Vagina (tissue), 2 donors: ENCODE measurements around the gene RDH11. TPM values are rescaled to one million over a fixed set of nuclear protein-coding genes. Genes with fewer than 3 reads are reported as not detected.
"Not testable (repeated sequence)": the region's sequence is repeated elsewhere in the genome, so short reads cannot be mapped to it uniquely, and the experiment has no call there.

Source experiments
- DNase-seq, 2 donors: peaks; one replicate each; pipeline ENCODE4 v3.0.0-alpha.2; 2017; ENCODE audit errors: extremely low spot score in 2 of 2
- H3K27ac ChIP-seq: fragments of 200-600 bp; sonication (generic); one replicate; pipeline ENCODE4 v1.5.1; 2019
- H3K27me3 ChIP-seq: fragments of 200-600 bp; sonication (generic); one replicate; pipeline ENCODE4 v1.5.1; 2019
- H3K36me3 ChIP-seq, 2 donors: fragments of 200-600 bp; sonication (generic); one replicate each; pipeline ENCODE4 v1.5.1; 2017 to 2019
- H3K4me1 ChIP-seq: fragments of 200-600 bp; sonication (generic); one replicate; pipeline ENCODE4 v1.5.1; 2019
- H3K4me3 ChIP-seq, 2 donors: fragments of 200-600 bp; sonication (generic); 1 replicate in 1 of 2; 2 replicates in 1 of 2; pipeline ENCODE4 v1.5.1; 2016 to 2019
- H3K9me3 ChIP-seq: fragments of 200-600 bp; sonication (generic); one replicate; pipeline ENCODE4 v1.5.1; 2019
- POLR2A ChIP-seq, 2 donors: fragments of 450-650 bp; IDR thresholded peaks; one replicate each; pipeline ENCODE4 v1.6.1; 2017; ENCODE audit warnings: antibody characterized with exemption in 2 of 2, mild to moderate bottlenecking in 2 of 2, moderate library complexity in 2 of 2
- POLR2AphosphoS5 ChIP-seq, 2 donors: sonication (generic); formaldehyde crosslinking; IDR thresholded peaks; one replicate each; pipeline ENCODE4 v1.9.0; 2017; ENCODE audit warnings: antibody characterized with exemption in 2 of 2, mild to moderate bottlenecking in 2 of 2, low read depth in 1 of 2; ENCODE audit not compliant: insufficient read depth in 1 of 2
- intact Hi-C: fragments of 100-400 bp; cut with DNase I; formaldehyde crosslinking; loops from one replicate; pipeline ENCODE4 v1.15.1; 2023
- total RNA-seq: library from RNA; depleted of rRNA; stranded (reverse); fragments of >200 nt; gene quantifications from one replicate; pipeline ENCODE4 v1.2.3, GENCODE V29; 2016
- TF ChIP-seq, protein P1 (sequence below), 3 experiments: fragments of 450-650 bp in 2 of 3; fragments of 200-600 bp in 1 of 3; sonication (generic) in 1 of 3; IDR thresholded peaks; one replicate each; pipeline ENCODE4 v1.5.1; 2017 to 2019; ENCODE audit warnings: antibody characterized with exemption in 3 of 3, mild to moderate bottlenecking in 2 of 3, moderate library complexity in 2 of 3

The RDH11 gene
- total RNA-seq, 1 donor from 2014 or later = 44.0 TPM

DNA sequence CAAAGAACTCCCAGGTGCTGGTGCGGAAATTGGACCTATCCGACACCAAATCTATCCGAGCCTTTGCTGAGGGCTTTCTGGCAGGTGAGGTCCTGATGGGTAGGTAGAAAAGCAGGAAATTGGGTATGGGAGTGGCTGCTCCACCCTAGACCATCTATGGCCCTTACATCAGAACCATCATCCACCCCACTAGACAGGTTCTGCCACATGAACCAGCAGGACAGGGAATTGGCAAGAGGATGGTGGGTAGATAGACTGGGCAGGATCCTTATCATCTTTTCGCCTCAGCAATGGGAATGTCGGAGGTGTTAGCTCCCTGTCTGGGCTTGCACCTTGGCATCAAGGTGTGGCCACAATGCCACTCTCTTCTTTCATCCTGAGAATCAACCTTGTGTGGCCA, 29.6 kb upstream of the RDH11 start:
- Histone ChIP-seq H3K27me3 (no peaks in the 10 kb centered on the region), H3K9me3 (no peaks in the 10 kb centered on the region), H3K4me1 (peaks cover 12% of the 10 kb centered on the region), H3K36me3 (no peaks in the 10 kb centered on the region), H3K4me3 (no peak overlapping the region), H3K27ac (no peak overlapping the region)
- TF ChIP-seq POLR2AphosphoS5 (IDR thresholded peaks at IDR 0.05; ENCODE audit: insufficient read depth in 1 of 2, low read depth in 1 of 2) = peak in 1 of 2 donors; percentile 10
- TF ChIP-seq, protein P1, sequence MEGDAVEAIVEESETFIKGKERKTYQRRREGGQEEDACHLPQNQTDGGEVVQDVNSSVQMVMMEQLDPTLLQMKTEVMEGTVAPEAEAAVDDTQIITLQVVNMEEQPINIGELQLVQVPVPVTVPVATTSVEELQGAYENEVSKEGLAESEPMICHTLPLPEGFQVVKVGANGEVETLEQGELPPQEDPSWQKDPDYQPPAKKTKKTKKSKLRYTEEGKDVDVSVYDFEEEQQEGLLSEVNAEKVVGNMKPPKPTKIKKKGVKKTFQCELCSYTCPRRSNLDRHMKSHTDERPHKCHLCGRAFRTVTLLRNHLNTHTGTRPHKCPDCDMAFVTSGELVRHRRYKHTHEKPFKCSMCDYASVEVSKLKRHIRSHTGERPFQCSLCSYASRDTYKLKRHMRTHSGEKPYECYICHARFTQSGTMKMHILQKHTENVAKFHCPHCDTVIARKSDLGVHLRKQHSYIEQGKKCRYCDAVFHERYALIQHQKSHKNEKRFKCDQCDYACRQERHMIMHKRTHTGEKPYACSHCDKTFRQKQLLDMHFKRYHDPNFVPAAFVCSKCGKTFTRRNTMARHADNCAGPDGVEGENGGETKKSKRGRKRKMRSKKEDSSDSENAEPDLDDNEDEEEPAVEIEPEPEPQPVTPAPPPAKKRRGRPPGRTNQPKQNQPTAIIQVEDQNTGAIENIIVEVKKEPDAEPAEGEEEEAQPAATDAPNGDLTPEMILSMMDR (IDR thresholded peaks at IDR 0.05) = no peak
- TF ChIP-seq POLR2A (IDR thresholded peaks at IDR 0.05) = no peak
- intact Hi-C loops = no loop called here
- DNase-seq = no peak

DNA sequence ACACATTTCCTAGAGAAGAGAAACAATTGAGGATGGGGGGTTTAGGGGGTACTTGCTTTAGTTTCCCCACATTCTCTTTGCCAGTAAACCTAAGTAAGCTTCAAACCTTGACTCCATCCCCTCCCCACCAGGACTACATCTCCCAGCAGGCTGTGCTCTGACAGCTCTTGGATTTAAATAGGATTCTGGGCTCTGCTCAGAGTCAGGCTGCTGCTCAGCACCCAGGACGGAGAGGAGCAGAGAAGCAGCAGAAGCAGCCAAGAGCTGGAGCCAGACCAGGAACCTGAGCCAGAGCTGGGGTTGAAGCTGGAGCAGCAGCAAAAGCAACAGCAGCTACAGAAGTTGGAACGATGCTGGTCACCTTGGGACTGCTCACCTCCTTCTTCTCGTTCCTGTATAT, 26.7 kb upstream of the RDH11 start:
- peak; percentile 10 to 36 for TF ChIP-seq POLR2AphosphoS5 (IDR thresholded peaks at IDR 0.05; ENCODE audit: insufficient read depth in 1 of 2, low read depth in 1 of 2)
- TF ChIP-seq, protein P1 (IDR thresholded peaks at IDR 0.05) = no peak
- Histone ChIP-seq H3K9me3 (no peaks in the 10 kb centered on the region), H3K27me3 (no peaks in the 10 kb centered on the region), H3K27ac (peak overlapping the region; percentile 24), H3K4me1 (peaks cover 12% of the 10 kb centered on the region), H3K4me3 (peak overlapping the region in 1 of 2 donors; percentile 15), H3K36me3 (no peaks in the 10 kb centered on the region)
- DNase-seq = no peak
- intact Hi-C loops = no loop called here

DNA sequence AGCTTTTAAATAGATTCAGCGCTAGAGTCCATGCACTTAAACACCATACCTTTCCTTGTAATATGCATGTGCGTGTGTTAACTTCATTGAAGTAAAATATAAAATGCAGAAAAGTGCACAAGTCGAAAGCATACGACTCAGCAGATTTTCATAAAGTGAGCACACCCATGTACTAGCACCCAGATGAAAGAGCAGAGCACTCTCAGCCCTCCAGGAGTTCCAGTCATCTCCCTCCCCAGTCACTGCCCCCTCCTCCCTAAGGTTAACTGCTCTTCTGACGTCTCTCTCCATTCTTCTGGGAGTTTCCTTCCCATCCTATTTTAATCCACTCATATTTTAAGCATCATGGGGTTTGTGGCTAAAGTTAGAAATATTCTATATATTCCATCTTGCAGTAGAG, 26.3 kb upstream of the RDH11 start:
- Histone ChIP-seq H3K4me3 (no peak overlapping the region), H3K27ac (no peak overlapping the region), H3K9me3 (no peaks in the 10 kb centered on the region), H3K27me3 (no peaks in the 10 kb centered on the region), H3K36me3 (no peaks in the 10 kb centered on the region), H3K4me1 (peaks cover 12% of the 10 kb centered on the region)
- TF ChIP-seq POLR2A (IDR thresholded peaks at IDR 0.05) (no peak), POLR2AphosphoS5 (IDR thresholded peaks at IDR 0.05; ENCODE audit: insufficient read depth in 1 of 2, low read depth in 1 of 2) (no peak)
- TF ChIP-seq, protein P1 (IDR thresholded peaks at IDR 0.05) = no peak
- intact Hi-C loops = no loop called here
- no peak for DNase-seq

DNA sequence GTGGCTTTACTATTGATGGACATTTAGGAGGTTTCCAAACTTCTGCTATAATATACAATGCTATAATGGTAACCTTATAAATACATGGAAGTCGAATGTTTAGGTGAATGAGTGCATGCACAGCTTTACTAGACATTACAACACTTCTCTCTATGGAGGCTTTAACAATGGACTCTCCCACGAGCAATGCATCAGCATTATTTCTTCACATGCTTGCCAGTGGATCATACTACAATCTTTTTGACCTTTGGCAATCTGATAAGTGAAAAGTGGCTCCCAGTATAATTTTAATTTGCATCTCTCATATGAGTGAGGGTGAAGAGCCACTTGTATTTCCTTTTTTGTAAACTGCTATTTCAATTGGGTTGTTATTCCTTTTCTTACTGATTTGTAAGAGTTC, 24.3 kb upstream of the RDH11 start:
- Histone ChIP-seq H3K27ac (no peak overlapping the region), H3K36me3 (no peaks in the 10 kb centered on the region), H3K4me1 (peaks cover 12% of the 10 kb centered on the region), H3K27me3 (no peaks in the 10 kb centered on the region), H3K4me3 (no peak overlapping the region), H3K9me3 (no peaks in the 10 kb centered on the region)
- TF ChIP-seq, protein P1 (IDR thresholded peaks at IDR 0.05) = no peak
- TF ChIP-seq POLR2A (IDR thresholded peaks at IDR 0.05) (no peak), POLR2AphosphoS5 (IDR thresholded peaks at IDR 0.05; ENCODE audit: insufficient read depth in 1 of 2, low read depth in 1 of 2) (no peak)
- no peak for DNase-seq
- intact Hi-C loops = no loop called here

DNA sequence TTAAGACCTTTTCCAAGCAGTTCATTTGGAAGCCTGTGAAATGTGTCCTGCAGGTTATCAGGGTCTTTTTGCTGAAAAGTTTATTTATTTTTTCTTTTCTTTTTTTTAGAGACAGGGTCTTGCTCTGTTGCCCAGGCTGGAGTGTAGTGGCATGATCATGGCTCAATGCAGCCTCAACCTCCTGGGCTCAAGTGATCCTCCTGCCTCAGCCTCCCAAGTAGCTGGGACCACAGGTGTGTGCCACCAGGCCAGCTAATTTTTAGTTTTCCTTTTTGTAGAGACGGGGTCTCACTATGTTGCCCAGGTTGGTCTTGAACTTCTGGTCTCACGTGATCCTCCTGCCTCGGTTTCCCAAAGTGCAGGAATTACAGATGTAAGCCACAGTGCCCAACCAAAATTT, 23.8 kb upstream of the RDH11 start:
- H3K4me1 ChIP-seq = peaks cover 12% of the 10 kb centered on the region
- H3K9me3 ChIP-seq, H3K4me3 ChIP-seq, intact Hi-C loops, H3K27me3 ChIP-seq, H3K36me3 ChIP-seq, H3K27ac ChIP-seq, DNase-seq: not testable (repeated sequence)

DNA sequence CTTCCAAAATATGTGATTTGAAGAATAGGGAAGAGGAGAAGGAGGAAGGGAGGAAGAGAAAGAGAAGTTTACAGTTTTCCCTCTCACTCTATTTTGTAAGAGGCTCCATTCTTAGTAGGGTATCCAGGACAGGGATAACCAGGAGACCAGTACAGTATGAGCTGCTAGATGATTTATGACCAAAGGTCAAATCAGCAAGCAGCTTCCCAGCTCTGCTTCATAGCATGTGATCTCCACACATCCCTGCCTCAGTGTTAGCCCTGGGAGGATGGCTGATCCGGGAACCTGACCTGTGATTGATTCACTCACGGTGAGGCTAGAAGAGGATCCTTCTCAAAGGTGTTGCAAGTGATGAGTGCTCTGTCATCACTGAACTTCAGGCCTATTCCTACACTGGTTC, 22.7 kb upstream of the RDH11 start:
- no peaks in the 10 kb centered on the region for H3K36me3 ChIP-seq
- no peak for TF ChIP-seq POLR2AphosphoS5 (IDR thresholded peaks at IDR 0.05; ENCODE audit: insufficient read depth in 1 of 2, low read depth in 1 of 2)
- no peak for TF ChIP-seq POLR2A (IDR thresholded peaks at IDR 0.05)
- TF ChIP-seq, protein P1 (IDR thresholded peaks at IDR 0.05) = no peak
- intact Hi-C loops = no loop called here
- no peak overlapping the region for H3K4me3 ChIP-seq
- no peaks in the 10 kb centered on the region for H3K9me3 ChIP-seq
- H3K27ac ChIP-seq = no peak overlapping the region
- no peaks in the 10 kb centered on the region for H3K27me3 ChIP-seq
- DNase-seq = no peak
- peaks cover 12% of the 10 kb centered on the region for H3K4me1 ChIP-seq
